Measurements from ENCODE around the gene SNED1. TPM values are rescaled to one million over a fixed set of nuclear protein-coding genes. Genes with fewer than 3 reads are reported as not detected.

Gene SNED1
- total RNA-seq, 1 experiment from 2014 or later = 3.2 TPM

GRCh38 chr2:240992572-240993291, 5.7 kb upstream of the SNED1 start (continued):
- TF ChIP-seq ZNF263 (CRISPR knock-in tag; IDR thresholded peaks at IDR 0.05; ENCODE audit: low read depth) = no peak
- no peak for TF ChIP-seq ZNF138 (CRISPR knock-in tag; conservative IDR thresholded peaks at IDR 0.05)
- no peak for TF ChIP-seq SMAD4 (CRISPR knock-in tag; IDR thresholded peaks at IDR 0.05)
- no peak for TF ChIP-seq NR2C2 (CRISPR knock-in tag; IDR thresholded peaks at IDR 0.05)
- TF ChIP-seq ZBTB21 (CRISPR knock-in tag; IDR thresholded peaks at IDR 0.05; ENCODE audit: borderline replicate concordance) = no peak
- TF ChIP-seq FOXP1 (CRISPR knock-in tag; IDR thresholded peaks at IDR 0.05; ENCODE audit: borderline replicate concordance) = no peak

GRCh38 chr2:240993446-240994170, 4.8 kb upstream of the SNED1 start:
- POLR2A ChIA-PET = interaction anchor here (0.7 kb wide), 1 partner anchor 10 kb away, joined by 3 read pairs; no protein-coding TSS in a partner anchor
- Mint-ChIP-seq H3K9me3 (no peaks in the 10 kb centered on the region), H3K36me3 (no peaks in the 10 kb centered on the region), H3K27me3 (ENCODE audit: low read depth) (peaks cover 7% of the 10 kb centered on the region), H3K27ac (no peak overlapping the region), H3K4me3 (no peak overlapping the region), H3K4me1 (no peaks in the 10 kb centered on the region)
- ATAC-seq (no peak), DNase-seq (ENCODE audit: low spot score) (no peak)
- CTCF ChIA-PET = interaction anchor here (1.2 to 1.4 kb wide), 3 partner anchors 10 to 79 kb away, joined by 3 to 13 read pairs (median 4); no protein-coding TSS in a partner anchor
- no peak for TF ChIP-seq HMGA2 (CRISPR knock-in tag; IDR thresholded peaks at IDR 0.05)

- Mint-ChIP-seq H3K9me3 (no peaks in the 10 kb centered on the region), H3K4me3 (no peak overlapping the region), H3K27me3 (ENCODE audit: low read depth) (peaks cover 7% of the 10 kb centered on the region), H3K4me1 (no peaks in the 10 kb centered on the region), H3K27ac (no peak overlapping the region), H3K36me3 (no peaks in the 10 kb centered on the region)
- POLR2A ChIA-PET = interaction anchor here (0.7 kb wide), 1 partner anchor 11 kb away, joined by 3 read pairs; no protein-coding TSS in a partner anchor
- CTCF ChIA-PET = interaction anchor here (0.8 to 1.4 kb wide), 3 partner anchors 11 to 80 kb away, joined by 3 to 13 read pairs (median 3); no protein-coding TSS in a partner anchor
- no peak for DNase-seq (ENCODE audit: low spot score)
- no peak for ATAC-seq
- TF ChIP-seq ZNF138 (CRISPR knock-in tag; conservative IDR thresholded peaks at IDR 0.05) (no peak), MLX (CRISPR knock-in tag; IDR thresholded peaks at IDR 0.05) (no peak), TCF7 (CRISPR knock-in tag; IDR thresholded peaks at IDR 0.05; ENCODE audit: low read depth) (no peak), ZNF219 (CRISPR knock-in tag; IDR thresholded peaks at IDR 0.05; ENCODE audit: borderline replicate concordance) (no peak), E2F4 (CRISPR knock-in tag; IDR thresholded peaks at IDR 0.05; ENCODE audit: borderline replicate concordance, low read depth) (no peak), ZBTB43 (CRISPR knock-in tag; IDR thresholded peaks at IDR 0.05) (no peak), ZNF232 (CRISPR knock-in tag; IDR thresholded peaks at IDR 0.05) (no peak), ZNF416 (CRISPR knock-in tag; IDR thresholded peaks at IDR 0.05) (no peak), PRDM15 (CRISPR knock-in tag; IDR thresholded peaks at IDR 0.05) (no peak), ATF2 (CRISPR knock-in tag; IDR thresholded peaks at IDR 0.05; ENCODE audit: borderline replicate concordance, low read depth) (no peak), IRF1 (CRISPR knock-in tag; IDR thresholded peaks at IDR 0.05) (no peak), PREB (CRISPR knock-in tag; IDR thresholded peaks at IDR 0.05; ENCODE audit: borderline replicate concordance) (no peak)
Measured at GRCh38 chr2:240994171-240994896, 4.1 kb upstream of the SNED1 start.
